ENCODE results near the gene EIF1.

The EIF1 gene

GRCh38 chr17:41707803-41708669, 19.4 kb downstream of the EIF1 start (continued):
- no peak for TF ChIP-seq ZC3H10 (CRISPR knock-in tag; IDR thresholded peaks at IDR 0.05)
- no peak for TF ChIP-seq SNAI2 (CRISPR knock-in tag; IDR thresholded peaks at IDR 0.05)

DNA sequence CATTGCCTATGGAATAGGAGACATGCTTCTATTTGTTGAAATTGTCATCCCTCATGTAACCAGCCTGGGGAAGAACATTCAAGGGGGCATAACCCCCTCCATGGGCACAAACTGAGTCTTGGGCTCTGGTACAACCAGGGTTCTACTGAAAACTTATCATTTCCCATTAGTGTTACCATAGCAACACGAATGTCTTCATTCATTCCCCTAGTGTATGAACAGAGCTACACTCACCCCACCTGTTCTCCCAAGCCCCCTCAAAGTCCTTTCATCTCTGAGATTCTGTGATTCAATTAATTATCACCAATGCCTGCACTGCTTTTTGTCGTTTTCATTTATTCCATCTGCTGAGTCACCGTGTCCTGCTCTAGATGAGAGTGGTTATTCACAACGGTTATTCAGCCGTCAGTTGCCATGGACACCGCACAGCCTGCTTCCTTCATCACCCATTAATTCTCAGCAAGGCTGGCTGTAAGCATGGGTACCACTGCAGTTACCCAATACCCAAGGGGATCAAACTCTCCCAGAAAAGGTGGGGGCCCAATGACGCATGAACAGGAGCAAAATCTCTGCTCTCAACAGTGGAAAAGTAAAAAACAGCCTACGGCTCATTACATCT, 21.9 kb downstream of the EIF1 start:
- TF ChIP-seq ZFP30 (CRISPR knock-in tag; IDR thresholded peaks at IDR 0.05) (no peak), SNAI2 (CRISPR knock-in tag; IDR thresholded peaks at IDR 0.05) (0 out of 2 replicates have a peak, but pooled peaks have one; percentile 34)
- peak; percentile 73 for ATAC-seq

DNA sequence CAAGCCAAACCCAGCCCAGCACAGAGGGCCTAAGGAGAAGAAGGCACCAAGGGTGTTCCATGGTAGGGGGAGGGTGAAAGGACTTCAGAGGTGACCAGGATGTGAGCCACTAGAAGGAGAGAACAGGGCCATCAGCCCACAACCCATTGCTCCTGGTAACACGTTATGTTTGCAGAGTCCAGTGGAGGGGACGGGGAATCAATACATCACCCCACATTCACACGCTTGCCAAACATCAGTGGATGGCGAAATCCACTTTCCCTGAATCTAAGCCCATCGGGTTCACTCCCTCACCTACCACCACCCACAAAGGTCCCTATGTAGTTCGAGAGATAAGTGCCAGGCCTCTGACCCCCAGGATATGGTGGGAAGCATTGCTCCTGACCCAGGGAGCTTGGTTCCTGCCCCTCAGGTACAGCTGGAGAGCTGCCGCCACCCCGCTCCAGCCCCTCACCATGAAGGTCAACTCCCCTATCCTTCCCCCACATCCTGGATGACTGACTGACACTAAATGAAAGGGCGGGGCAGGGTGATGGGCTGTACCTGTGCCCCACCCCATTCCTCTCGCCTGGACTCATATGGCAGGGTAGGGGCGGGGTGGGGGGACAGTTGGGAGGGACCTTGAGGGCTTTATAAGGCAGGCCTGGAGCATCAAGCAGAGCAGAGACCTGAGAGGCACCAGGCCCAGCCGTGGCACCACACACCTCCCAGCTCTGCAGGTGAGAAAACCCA, 23.1 kb downstream of the EIF1 start, which contains the start of gene GAST:
Gene GAST (plus strand): TSS at position 663 of the 732 bp plus-strand sequence. CDS start 3,106 bp downstream, outside the sequence.
- TF ChIP-seq ARNTL (CRISPR knock-in tag; IDR thresholded peaks at IDR 0.05; ENCODE audit: borderline replicate concordance, low read depth) (no peak), ZFP3 (CRISPR knock-in tag; IDR thresholded peaks at IDR 0.05) (no peak), CSDC2 (CRISPR knock-in tag; IDR thresholded peaks at IDR 0.05) (no peak), TOX (CRISPR knock-in tag; IDR thresholded peaks at IDR 0.05; ENCODE audit: borderline replicate concordance) (no peak), ZNF565 (CRISPR knock-in tag; conservative IDR thresholded peaks at IDR 0.05; ENCODE audit: low read depth) (no peak), ESRRG (CRISPR knock-in tag; IDR thresholded peaks at IDR 0.05) (no peak), OSR1 (CRISPR knock-in tag; IDR thresholded peaks at IDR 0.05) (no peak), ISL1 (CRISPR knock-in tag; IDR thresholded peaks at IDR 0.05) (no peak), ZNF70 (CRISPR knock-in tag; IDR thresholded peaks at IDR 0.05) (no peak), SNAI2 (CRISPR knock-in tag; IDR thresholded peaks at IDR 0.05) (no peak), BACH2 (CRISPR knock-in tag; IDR thresholded peaks at IDR 0.05; ENCODE audit: borderline replicate concordance) (no peak), RARB (CRISPR knock-in tag; IDR thresholded peaks at IDR 0.05) (no peak), CSRNP3 (CRISPR knock-in tag; IDR thresholded peaks at IDR 0.05) (no peak), GLIS3 (CRISPR knock-in tag; IDR thresholded peaks at IDR 0.05) (no peak), ZFP30 (CRISPR knock-in tag; IDR thresholded peaks at IDR 0.05) (no peak), ZNF8 (CRISPR knock-in tag; IDR thresholded peaks at IDR 0.05) (no peak), TSHZ2 (CRISPR knock-in tag; IDR thresholded peaks at IDR 0.05) (no peak), CREB5 (CRISPR knock-in tag; IDR thresholded peaks at IDR 0.05; ENCODE audit: low read depth) (no peak)
- TF ChIP-seq, protein P1, sequence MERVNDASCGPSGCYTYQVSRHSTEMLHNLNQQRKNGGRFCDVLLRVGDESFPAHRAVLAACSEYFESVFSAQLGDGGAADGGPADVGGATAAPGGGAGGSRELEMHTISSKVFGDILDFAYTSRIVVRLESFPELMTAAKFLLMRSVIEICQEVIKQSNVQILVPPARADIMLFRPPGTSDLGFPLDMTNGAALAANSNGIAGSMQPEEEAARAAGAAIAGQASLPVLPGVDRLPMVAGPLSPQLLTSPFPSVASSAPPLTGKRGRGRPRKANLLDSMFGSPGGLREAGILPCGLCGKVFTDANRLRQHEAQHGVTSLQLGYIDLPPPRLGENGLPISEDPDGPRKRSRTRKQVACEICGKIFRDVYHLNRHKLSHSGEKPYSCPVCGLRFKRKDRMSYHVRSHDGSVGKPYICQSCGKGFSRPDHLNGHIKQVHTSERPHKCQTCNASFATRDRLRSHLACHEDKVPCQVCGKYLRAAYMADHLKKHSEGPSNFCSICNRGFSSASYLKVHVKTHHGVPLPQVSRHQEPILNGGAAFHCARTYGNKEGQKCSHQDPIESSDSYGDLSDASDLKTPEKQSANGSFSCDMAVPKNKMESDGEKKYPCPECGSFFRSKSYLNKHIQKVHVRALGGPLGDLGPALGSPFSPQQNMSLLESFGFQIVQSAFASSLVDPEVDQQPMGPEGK (CRISPR knock-in tag; IDR thresholded peaks at IDR 0.05; ENCODE audit: borderline replicate concordance) = no peak
- TF ChIP-seq, protein P2, sequence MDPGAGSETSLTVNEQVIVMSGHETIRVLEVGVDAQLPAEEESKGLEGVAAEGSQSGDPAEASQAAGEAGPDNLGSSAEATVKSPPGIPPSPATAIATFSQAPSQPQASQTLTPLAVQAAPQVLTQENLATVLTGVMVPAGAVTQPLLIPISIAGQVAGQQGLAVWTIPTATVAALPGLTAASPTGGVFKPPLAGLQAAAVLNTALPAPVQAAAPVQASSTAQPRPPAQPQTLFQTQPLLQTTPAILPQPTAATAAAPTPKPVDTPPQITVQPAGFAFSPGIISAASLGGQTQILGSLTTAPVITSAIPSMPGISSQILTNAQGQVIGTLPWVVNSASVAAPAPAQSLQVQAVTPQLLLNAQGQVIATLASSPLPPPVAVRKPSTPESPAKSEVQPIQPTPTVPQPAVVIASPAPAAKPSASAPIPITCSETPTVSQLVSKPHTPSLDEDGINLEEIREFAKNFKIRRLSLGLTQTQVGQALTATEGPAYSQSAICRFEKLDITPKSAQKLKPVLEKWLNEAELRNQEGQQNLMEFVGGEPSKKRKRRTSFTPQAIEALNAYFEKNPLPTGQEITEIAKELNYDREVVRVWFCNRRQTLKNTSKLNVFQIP (CRISPR knock-in tag; IDR thresholded peaks at IDR 0.05; ENCODE audit: borderline replicate concordance, low read depth) = no peak
- no peak for ATAC-seq

Measured in SK-N-SH treated with all-trans-retinoic acid at 6 μM for 48 hours (cell line).